IPS-15b (cell line): ENCODE measurements around the gene TELO2.

ENCODE experiments used
- H3K27me3 ChIP-seq: one replicate; pipeline ENCODE4 v1.6.1; 2013; ENCODE audit warnings: low read length; ENCODE audit not compliant: control insufficient read depth, insufficient read depth
- H3K36me3 ChIP-seq: one replicate; pipeline ENCODE4 v1.6.1; 2013; ENCODE audit warnings: low read length; ENCODE audit not compliant: control insufficient read depth, insufficient read depth
- H3K4me1 ChIP-seq: one replicate; pipeline ENCODE4 v1.6.1; 2013; ENCODE audit warnings: mild to moderate bottlenecking, low read length; ENCODE audit not compliant: control insufficient read depth, insufficient read depth
- H3K4me3 ChIP-seq: one replicate; pipeline ENCODE4 v1.5.1; 2013; ENCODE audit warnings: low read depth, low read length
- H3K9ac ChIP-seq: one replicate; pipeline ENCODE4 v1.6.1; 2013; ENCODE audit warnings: low read depth, mild to moderate bottlenecking, low read length
- H3K9me3 ChIP-seq: one replicate; pipeline ENCODE4 v1.6.1; 2013; ENCODE audit warnings: mild to moderate bottlenecking, low read length; ENCODE audit not compliant: control insufficient read depth, insufficient read depth

TELO2 gene

DNA sequence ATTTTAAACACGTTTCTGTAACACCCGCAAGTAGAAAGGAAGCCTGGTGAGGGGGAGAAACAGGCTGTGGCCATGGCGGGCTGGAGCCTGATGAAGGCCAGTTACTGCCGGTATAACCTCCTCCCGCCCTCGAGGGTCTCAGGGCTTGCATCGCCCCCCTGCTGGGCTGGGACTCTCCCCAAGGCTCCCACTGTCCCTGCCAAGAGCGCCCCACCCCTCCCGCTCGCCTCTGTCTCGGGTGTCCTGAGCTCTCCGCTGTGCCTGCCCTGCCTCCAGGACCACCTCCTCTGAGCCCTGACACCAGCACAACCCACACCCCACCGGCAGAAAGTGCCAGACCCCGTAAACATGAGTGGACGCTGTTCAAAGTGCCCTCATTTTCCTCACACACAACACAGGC, 59.0 kb downstream of the TELO2 start:
- Histone ChIP-seq H3K27me3 (no peaks in the 10 kb centered on the region), H3K36me3 (peaks cover 2% of the 10 kb centered on the region), H3K4me1 (no peaks in the 10 kb centered on the region), H3K4me3 (no peak overlapping the region), H3K9me3 (no peaks in the 10 kb centered on the region), H3K9ac (no peak overlapping the region)

DNA sequence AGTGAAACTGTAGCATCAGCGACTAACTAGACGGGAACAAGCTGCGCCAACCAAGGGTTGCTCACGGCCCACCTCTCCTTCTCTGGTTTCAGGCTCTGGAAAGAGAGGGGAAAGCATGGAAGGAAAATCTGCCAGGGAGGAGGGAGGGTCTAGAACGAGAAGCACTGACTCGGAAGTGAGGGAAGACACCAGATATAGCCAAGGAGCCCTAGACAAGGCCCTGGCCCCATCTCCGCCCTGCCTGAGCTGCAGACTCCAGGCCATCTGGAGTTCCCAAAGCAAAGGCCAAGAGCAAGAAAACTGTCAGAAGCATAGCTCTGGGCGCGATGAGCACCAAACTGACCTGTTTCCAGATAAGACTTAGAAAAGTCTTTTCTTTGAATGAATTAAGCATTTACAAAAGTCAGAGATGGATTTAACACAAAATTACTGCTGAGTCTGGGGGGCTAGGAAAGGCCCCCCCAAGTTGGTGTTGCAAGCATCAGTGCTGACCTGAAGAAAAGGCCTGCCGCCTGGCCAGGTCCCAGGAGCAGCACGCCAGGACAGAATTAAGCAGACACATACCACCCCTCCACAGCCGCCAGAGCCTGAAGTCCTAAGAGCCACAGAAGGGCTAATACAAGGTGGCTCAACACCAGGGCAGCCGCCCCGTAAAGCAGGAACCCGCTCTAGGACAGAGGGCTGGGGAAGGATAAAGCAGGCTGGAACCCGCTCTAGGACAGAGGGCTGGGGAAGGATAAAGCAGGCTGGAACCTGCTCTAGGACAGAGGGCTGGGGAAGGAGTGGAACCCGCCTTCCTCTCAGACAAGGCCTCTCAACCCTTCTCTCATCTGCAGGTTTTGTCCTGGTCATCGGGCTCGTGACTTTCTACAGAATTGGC, 61.0 kb downstream of the TELO2 start:
- Histone ChIP-seq H3K4me1 (no peaks in the 10 kb centered on the region), H3K9ac (no peak overlapping the region), H3K36me3 (peaks cover 4% of the 10 kb centered on the region), H3K9me3 (no peaks in the 10 kb centered on the region), H3K4me3 (no peak overlapping the region), H3K27me3 (no peaks in the 10 kb centered on the region)

DNA sequence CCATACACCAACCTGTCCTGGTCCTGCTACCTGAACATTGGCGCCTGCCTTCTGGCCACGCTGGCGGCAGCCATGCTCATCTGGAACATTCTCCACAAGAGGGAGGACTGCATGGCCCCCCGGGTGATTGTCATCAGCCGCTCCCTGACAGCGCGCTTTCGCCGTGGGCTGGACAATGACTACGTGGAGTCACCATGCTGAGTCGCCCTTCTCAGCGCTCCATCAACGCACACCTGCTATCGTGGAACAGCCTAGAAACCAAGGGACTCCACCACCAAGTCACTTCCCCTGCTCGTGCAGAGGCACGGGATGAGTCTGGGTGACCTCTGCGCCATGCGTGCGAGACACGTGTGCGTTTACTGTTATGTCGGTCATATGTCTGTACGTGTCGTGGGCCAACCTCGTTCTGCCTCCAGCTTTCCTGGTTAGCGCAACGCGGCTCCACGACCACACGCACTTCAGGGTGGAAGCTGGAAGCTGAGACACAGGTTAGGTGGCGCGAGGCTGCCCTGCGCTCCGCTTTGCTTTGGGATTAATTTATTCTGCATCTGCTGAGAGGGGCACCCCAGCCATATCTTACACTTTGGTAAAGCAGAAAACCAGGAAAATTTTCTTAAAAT, 61.8 kb downstream of the TELO2 start:
- Histone ChIP-seq H3K4me1 (no peaks in the 10 kb centered on the region), H3K9me3 (no peaks in the 10 kb centered on the region), H3K36me3 (peaks cover 8% of the 10 kb centered on the region), H3K27me3 (no peaks in the 10 kb centered on the region), H3K9ac (no peak overlapping the region), H3K4me3 (no peak overlapping the region)

DNA sequence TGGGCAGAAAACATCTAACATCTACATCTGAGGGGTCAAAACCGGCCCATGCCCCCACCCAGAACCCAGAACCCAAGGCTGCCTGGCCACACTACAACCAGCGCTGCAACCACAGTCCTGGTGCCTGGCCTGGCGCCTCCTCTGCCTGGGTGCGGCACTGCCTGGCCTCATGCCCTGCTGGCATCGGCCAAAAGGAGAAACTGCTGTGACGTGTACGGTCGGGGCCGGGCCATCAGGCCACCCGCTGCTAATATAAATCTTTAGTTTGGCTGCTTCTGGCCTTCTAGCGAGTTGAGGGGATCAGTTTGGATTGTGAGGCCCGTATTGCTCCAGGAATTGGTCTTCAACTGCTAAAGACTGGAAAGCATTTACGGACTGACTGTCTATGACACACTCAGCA, 63.1 kb downstream of the TELO2 start:
- Histone ChIP-seq H3K4me1 (no peaks in the 10 kb centered on the region), H3K36me3 (peaks cover 12% of the 10 kb centered on the region), H3K9me3 (no peaks in the 10 kb centered on the region), H3K9ac (no peak overlapping the region), H3K4me3 (no peak overlapping the region), H3K27me3 (no peaks in the 10 kb centered on the region)

DNA sequence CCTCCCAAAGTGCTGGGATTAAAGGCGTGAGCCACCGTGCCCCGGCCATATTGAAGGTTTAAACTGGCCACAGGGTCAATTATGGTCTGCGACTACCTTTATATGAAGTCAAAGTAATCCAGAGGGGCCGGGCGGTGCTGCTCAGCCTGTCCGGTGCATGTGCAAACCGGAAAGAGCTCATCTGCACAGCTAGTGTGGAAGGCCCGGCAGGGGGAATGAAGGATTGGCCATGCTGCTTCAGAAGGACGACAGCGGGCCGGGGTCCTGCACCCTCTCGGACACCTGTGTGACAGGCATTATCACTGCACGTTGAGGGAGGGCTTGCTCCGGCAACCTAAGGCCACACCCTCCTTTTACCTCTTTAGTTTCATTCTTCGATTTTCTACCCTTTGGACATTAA, 63.9 kb downstream of the TELO2 start:
- Histone ChIP-seq H3K36me3 (peaks cover 10% of the 10 kb centered on the region), H3K9me3 (no peaks in the 10 kb centered on the region), H3K27me3 (no peaks in the 10 kb centered on the region), H3K4me3 (no peak overlapping the region), H3K9ac (no peak overlapping the region), H3K4me1 (no peaks in the 10 kb centered on the region)

DNA sequence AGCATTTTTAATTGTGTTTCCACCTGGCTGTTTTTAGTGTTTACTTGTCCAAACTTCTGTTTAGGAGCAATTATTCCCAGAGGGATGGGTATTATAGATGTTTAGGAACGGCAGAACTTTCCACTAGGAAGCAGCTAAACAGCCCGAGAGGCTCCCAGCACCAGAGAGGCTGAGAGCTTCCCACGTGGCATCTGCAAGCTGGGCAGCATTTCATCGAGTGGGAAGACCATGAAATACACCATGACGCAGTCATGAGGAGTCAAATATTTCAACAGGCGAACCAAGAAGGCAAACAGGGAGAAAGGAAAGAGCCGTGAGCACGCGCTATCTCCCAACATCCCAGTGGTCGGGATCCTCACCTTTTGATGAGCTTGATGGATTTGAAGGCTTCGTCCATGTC, 64.4 kb downstream of the TELO2 start:
- no peaks in the 10 kb centered on the region for H3K4me1 ChIP-seq
- H3K4me3 ChIP-seq, result no peak overlapping the region
- H3K27me3 ChIP-seq, result no peaks in the 10 kb centered on the region
- H3K9me3 ChIP-seq, result no peaks in the 10 kb centered on the region
- H3K36me3 ChIP-seq, result peaks cover 10% of the 10 kb centered on the region
- H3K9ac ChIP-seq, result no peak overlapping the region

DNA sequence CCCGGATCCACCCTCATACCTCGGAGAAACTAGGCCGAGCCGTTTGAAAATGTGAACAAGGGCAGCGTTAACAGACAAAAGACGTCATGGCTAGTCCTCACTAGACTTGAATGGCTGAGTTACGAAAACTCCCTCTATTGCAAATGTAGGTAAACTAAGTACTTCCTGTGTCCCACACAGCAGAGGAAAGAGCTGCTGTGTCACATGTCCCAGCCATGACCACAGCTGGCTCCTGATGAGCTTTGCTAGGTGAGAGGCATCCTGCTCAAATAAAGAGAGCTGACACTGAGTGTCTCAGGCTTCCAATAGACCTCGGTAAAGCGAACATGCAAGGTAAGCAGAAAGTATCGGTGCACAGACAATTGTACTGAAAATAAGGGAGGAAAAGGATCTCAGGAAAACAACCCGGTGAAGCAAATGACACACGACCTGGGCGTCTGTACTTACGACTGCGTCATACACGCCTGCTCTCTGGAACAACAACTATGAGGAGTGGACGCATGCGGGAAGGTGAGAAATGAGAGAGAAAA, 66.4 kb downstream of the TELO2 start:
- no peaks in the 10 kb centered on the region for H3K4me1 ChIP-seq

More for the DNA sequence above, 66.4 kb downstream of the TELO2 start:
- Histone ChIP-seq H3K27me3 (no peaks in the 10 kb centered on the region), H3K9me3 (no peaks in the 10 kb centered on the region), H3K4me3 (no peak overlapping the region), H3K9ac (no peak overlapping the region), H3K36me3 (peaks cover 10% of the 10 kb centered on the region)
